Activated T-helper 1 cell treated with anti-CD3 and anti-CD28 coated beads, Interleukin-12 subunit alpha, Interleukin-12 subunit beta, Interleukin-2, Interleukin-4 antibody, amounts not matched to agents 30 ng/mL and 10 ng/mL and 1 ng/mL, durations not matched to agents 14 hours and 24 hours and 36 hours (primary cell): ENCODE results near the gene LPO. TPM values are rescaled to one million over a fixed set of nuclear protein-coding genes. Genes with fewer than 3 reads are reported as not detected.
A peak's percentile ranks its signal among the peaks of the same experiment; 100 is the strongest.

ENCODE experiments used
- DNase-seq: peaks from one replicate; pipeline ENCODE4 v3.0.0; 2021; ENCODE audit warnings: low spot score
- H3K27ac Mint-ChIP-seq: one replicate; pipeline ENCODE4 v1.8.0; 2021; ENCODE audit warnings: mild to moderate bottlenecking, mixed read lengths
- H3K27me3 Mint-ChIP-seq: one replicate; pipeline ENCODE4 v1.8.0; 2022; ENCODE audit warnings: mild to moderate bottlenecking, moderate library complexity, mixed read lengths; ENCODE audit not compliant: insufficient read depth
- H3K36me3 Mint-ChIP-seq: one replicate; pipeline ENCODE4 v1.8.0; 2021; ENCODE audit warnings: low read depth, mixed read lengths
- H3K4me1 Mint-ChIP-seq: one replicate; pipeline ENCODE4 v1.8.0; 2021; ENCODE audit warnings: low read depth, mixed read lengths
- H3K4me3 Mint-ChIP-seq: one replicate; pipeline ENCODE4 v1.8.0; 2021; ENCODE audit warnings: mild to moderate bottlenecking, moderate library complexity, mixed read lengths
- H3K9me3 Mint-ChIP-seq: one replicate; pipeline ENCODE4 v1.8.0; 2021; ENCODE audit warnings: mixed read lengths
- intact Hi-C: fragments of 100-400 bp; cut with micrococcal nuclease; formaldehyde crosslinking; loops from one replicate; pipeline ENCODE4 v1.15.1; 2024
- total RNA-seq: library from RNA; stranded (reverse); gene quantifications from 2 replicates; pipeline ENCODE4 v1.2.3, GENCODE V29; 2022

LPO gene
- total RNA-seq, 1 donor from 2014 or later, result not detected

- H3K4me1 Mint-ChIP-seq, result peaks cover 6% of the 10 kb centered on the region
- intact Hi-C loops, result no loop called here
- H3K36me3 Mint-ChIP-seq, result peaks cover 19% of the 10 kb centered on the region
- no peaks in the 10 kb centered on the region for H3K9me3 Mint-ChIP-seq
- H3K27me3 Mint-ChIP-seq, result no peaks in the 10 kb centered on the region
- peak; percentile 0 for DNase-seq
- no peak overlapping the region for H3K27ac Mint-ChIP-seq
- H3K4me3 Mint-ChIP-seq, result no peak overlapping the region
Measured at GRCh38 chr17:58308173-58308984, 70.0 kb downstream of the LPO start.

- no peak for DNase-seq
- intact Hi-C loops, result no loop called here
- Mint-ChIP-seq H3K4me1 (peaks cover 9% of the 10 kb centered on the region), H3K4me3 (no peak overlapping the region), H3K27me3 (no peaks in the 10 kb centered on the region), H3K9me3 (no peaks in the 10 kb centered on the region), H3K36me3 (peaks cover 20% of the 10 kb centered on the region), H3K27ac (no peak overlapping the region)
Measured at GRCh38 chr17:58308985-58309917, 70.9 kb downstream of the LPO start.

GRCh38 chr17:58309918-58310259 is 71.5 kb downstream of the LPO start:
- Mint-ChIP-seq H3K9me3 (no peaks in the 10 kb centered on the region), H3K27ac (peak overlapping the region; percentile 70), H3K4me1 (peaks cover 13% of the 10 kb centered on the region), H3K27me3 (no peaks in the 10 kb centered on the region), H3K36me3 (peaks cover 23% of the 10 kb centered on the region), H3K4me3 (no peak overlapping the region)
- DNase-seq, result no peak
- intact Hi-C loops, result no loop called here

- Mint-ChIP-seq H3K27ac (no peak overlapping the region), H3K4me1 (peaks cover 15% of the 10 kb centered on the region), H3K4me3 (no peak overlapping the region), H3K9me3 (no peaks in the 10 kb centered on the region), H3K27me3 (no peaks in the 10 kb centered on the region), H3K36me3 (peaks cover 28% of the 10 kb centered on the region)
- intact Hi-C loops, result no loop called here
- DNase-seq, result no peak
Measured at GRCh38 chr17:58310511-58311428, 72.4 kb downstream of the LPO start.

GRCh38 chr17:58311429-58311894 is 73.1 kb downstream of the LPO start:
- H3K9me3 Mint-ChIP-seq, result no peaks in the 10 kb centered on the region

GRCh38 chr17:58312021-58312630 is 73.7 kb downstream of the LPO start:
- Mint-ChIP-seq H3K36me3 (peaks cover 32% of the 10 kb centered on the region), H3K27me3 (no peaks in the 10 kb centered on the region), H3K4me3 (no peak overlapping the region), H3K27ac (no peak overlapping the region), H3K9me3 (no peaks in the 10 kb centered on the region), H3K4me1 (peaks cover 16% of the 10 kb centered on the region)
- DNase-seq, result no peak
- intact Hi-C loops, result no loop called here

More at GRCh38 chr17:58311429-58311894, 73.1 kb downstream of the LPO start:
- intact Hi-C loops, result no loop called here
- no peak for DNase-seq
- Mint-ChIP-seq H3K4me1 (peaks cover 15% of the 10 kb centered on the region), H3K27ac (no peak overlapping the region), H3K27me3 (no peaks in the 10 kb centered on the region), H3K36me3 (peaks cover 32% of the 10 kb centered on the region), H3K4me3 (no peak overlapping the region)

GRCh38 chr17:58312829-58313228 is 74.4 kb downstream of the LPO start:
- no peak for DNase-seq
- no peak overlapping the region for H3K4me3 Mint-ChIP-seq
- peaks cover 34% of the 10 kb centered on the region for H3K36me3 Mint-ChIP-seq
- H3K4me1 Mint-ChIP-seq, result peaks cover 22% of the 10 kb centered on the region
- intact Hi-C loops, result no loop called here
- H3K27me3 Mint-ChIP-seq, result no peaks in the 10 kb centered on the region
- peak overlapping the region; percentile 45 for H3K27ac Mint-ChIP-seq
- no peaks in the 10 kb centered on the region for H3K9me3 Mint-ChIP-seq

GRCh38 chr17:58313815-58314705 is 75.7 kb downstream of the LPO start:
- no peak for DNase-seq
- Mint-ChIP-seq H3K9me3 (no peaks in the 10 kb centered on the region), H3K27me3 (no peaks in the 10 kb centered on the region), H3K36me3 (peaks cover 36% of the 10 kb centered on the region), H3K4me1 (peaks cover 22% of the 10 kb centered on the region), H3K27ac (peak overlapping the region; percentile 18), H3K4me3 (no peak overlapping the region)
- intact Hi-C loops, result no loop called here

- no peaks in the 10 kb centered on the region for H3K9me3 Mint-ChIP-seq
- peaks cover 33% of the 10 kb centered on the region for H3K36me3 Mint-ChIP-seq
- intact Hi-C loops, result no loop called here
- DNase-seq, result no peak
- peak overlapping the region; percentile 18 for H3K27ac Mint-ChIP-seq
- no peaks in the 10 kb centered on the region for H3K27me3 Mint-ChIP-seq
- H3K4me1 Mint-ChIP-seq, result peaks cover 24% of the 10 kb centered on the region
- H3K4me3 Mint-ChIP-seq, result no peak overlapping the region
Measured at GRCh38 chr17:58314706-58315015, 76.3 kb downstream of the LPO start.

GRCh38 chr17:58315281-58315711 is 76.9 kb downstream of the LPO start:
- intact Hi-C loops, result no loop called here
- no peaks in the 10 kb centered on the region for H3K9me3 Mint-ChIP-seq
- peak overlapping the region; percentile 2 for H3K27ac Mint-ChIP-seq
- peaks cover 35% of the 10 kb centered on the region for H3K36me3 Mint-ChIP-seq
- no peak for DNase-seq
- peaks cover 28% of the 10 kb centered on the region for H3K4me1 Mint-ChIP-seq
- no peak overlapping the region for H3K4me3 Mint-ChIP-seq
- H3K27me3 Mint-ChIP-seq, result no peaks in the 10 kb centered on the region

GRCh38 chr17:58315750-58316149 is 77.4 kb downstream of the LPO start:
- intact Hi-C loops, result no loop called here
- Mint-ChIP-seq H3K4me3 (no peak overlapping the region), H3K9me3 (no peaks in the 10 kb centered on the region), H3K27ac (peak overlapping the region; percentile 2), H3K36me3 (peaks cover 35% of the 10 kb centered on the region), H3K27me3 (no peaks in the 10 kb centered on the region), H3K4me1 (peaks cover 28% of the 10 kb centered on the region)
- DNase-seq, result no peak
